H1 (cell line): ENCODE measurements around the gene CD160. TPM values are rescaled to one million over a fixed set of nuclear protein-coding genes. Genes with fewer than 3 reads are reported as not detected.

Source experiments
- CTCF ChIA-PET: fragments of 300-600 bp; sonication (Branson Sonifier 250); formaldehyde crosslinking; loops from one replicate; lab custom pipeline; 2021; ENCODE audit not compliant: partially characterized antibody; lab: Charles Lee
- POLR2A ChIA-PET: fragments of 300-600 bp; sonication (Branson Sonifier 250); formaldehyde crosslinking; loops from one replicate; lab custom pipeline; 2021; ENCODE audit warnings: inconsistent platforms; ENCODE audit not compliant: partially characterized antibody; lab: Charles Lee
- DNase-seq, 2 experiments: peaks; one replicate each; pipeline versions ENCODE4 v3.0.0 to v3.0.0-alpha.2; 2010 to 2022; ENCODE audit warnings: low spot score in 2 of 2, low read depth in 1 of 2, mixed read lengths in 1 of 2
- FAIRE-seq: peaks from 2 replicates; lab custom pipeline; 2011; peaks lifted over from hg19 to GRCh38; lab: Jason Lieb, UNC
- H2AFZ ChIP-seq: 2 replicates; pipeline ENCODE4 v1.8.1; 2012; ENCODE audit warnings: low read length, inconsistent platforms
- H2AK5ac ChIP-seq: 2 replicates; pipeline ENCODE4 v1.6.1; 2013; ENCODE audit warnings: low read depth, low read length
- H2BK120ac ChIP-seq: replicated peaks from 2 replicates; pipeline ENCODE3; 2013; ENCODE audit warnings: low read depth, low read length, inconsistent platforms
- H2BK12ac ChIP-seq: 2 replicates; pipeline ENCODE4 v1.6.1; 2013; ENCODE audit warnings: low read depth, low read length
- H2BK15ac ChIP-seq: 2 replicates; pipeline ENCODE4 v1.6.1; 2013; ENCODE audit warnings: low read length
- H2BK20ac ChIP-seq: 2 replicates; pipeline ENCODE4 v1.6.1; 2013; ENCODE audit warnings: low read length
- H2BK5ac ChIP-seq: 2 replicates; pipeline ENCODE4 v1.6.1; 2013; ENCODE audit warnings: low read depth, low read length
- H3K14ac ChIP-seq: 2 replicates; pipeline ENCODE4 v1.6.1; 2013; ENCODE audit warnings: inconsistent platforms; ENCODE audit not compliant: insufficient read length
- H3K18ac ChIP-seq: 2 replicates; pipeline ENCODE4 v1.6.1; 2013; ENCODE audit warnings: low read length; ENCODE audit errors: extremely low read depth
- H3K23ac ChIP-seq: 2 replicates; pipeline ENCODE4 v1.6.1; 2013; ENCODE audit warnings: inconsistent platforms; ENCODE audit not compliant: insufficient read length
- H3K23me2 ChIP-seq: 2 replicates; pipeline ENCODE4 v1.6.1; 2013; ENCODE audit warnings: low read depth, low read length
- H3K27ac ChIP-seq: 2 replicates; pipeline ENCODE4 v1.6.1; 2011; ENCODE audit warnings: low read depth, low read length, inconsistent platforms
- H3K27me3 ChIP-seq, 4 experiments: replicated peaks in 1 of 4; 1 replicate in 1 of 4; 2 replicates in 3 of 4; pipeline versions ENCODE4 v1.6.1 to v1.8.1; 2011 to 2013; ENCODE audit warnings: low read length in 3 of 4, mild to moderate bottlenecking in 3 of 4, inconsistent platforms in 2 of 4, mixed read lengths in 2 of 4, moderate library complexity in 1 of 4; ENCODE audit not compliant: control insufficient read depth in 3 of 4, insufficient read depth in 3 of 4; ENCODE audit errors: extremely low read depth in 1 of 4
- H3K36me3 ChIP-seq, 4 experiments: 2 replicates each; pipeline versions ENCODE4 v1.6.1 to v1.8.1; 2011 to 2013; ENCODE audit warnings: mild to moderate bottlenecking in 4 of 4, low read length in 3 of 4, moderate library complexity in 2 of 4, control low read depth in 1 of 4, inconsistent platforms in 1 of 4; ENCODE audit not compliant: insufficient read depth in 4 of 4, control insufficient read depth in 2 of 4
- H3K4ac ChIP-seq: replicated peaks from 2 replicates; pipeline ENCODE3; 2013; ENCODE audit warnings: low read length, low read depth, mixed read lengths, inconsistent platforms; ENCODE audit not compliant: insufficient read length
- H3K4me1 ChIP-seq, 4 experiments: replicated peaks in 1 of 4; 1 replicate in 1 of 4; 2 replicates in 3 of 4; pipeline versions ENCODE4 v1.6.1 to v1.8.1; 2011 to 2013; ENCODE audit warnings: low read length in 3 of 4, inconsistent platforms in 2 of 4, mixed read lengths in 1 of 4; ENCODE audit not compliant: insufficient read depth in 4 of 4, control insufficient read depth in 3 of 4
- H3K4me2 ChIP-seq, 2 experiments: 2 replicates each; pipeline versions ENCODE4 v1.6.1 to v1.8.1; 2011 to 2013; ENCODE audit warnings: low read depth in 2 of 2, low read length in 2 of 2, control low read depth in 1 of 2, inconsistent platforms in 1 of 2, mild to moderate bottlenecking in 1 of 2; ENCODE audit not compliant: insufficient read depth in 1 of 2
- H3K4me3 ChIP-seq, 4 experiments: fragments of 200-600, 300-600 bp in 1 of 4; sonication (generic), shearing (Covaris generic), sonication (Bioruptor Twin) in 1 of 4; 2 replicates each; pipeline versions ENCODE4 v1.5.1 to v1.8.1; 2011 to 2016; ENCODE audit warnings: low read length in 4 of 4, low read depth in 3 of 4, control low read depth in 2 of 4, inconsistent platforms in 2 of 4, mild to moderate bottlenecking in 2 of 4, mixed read lengths in 1 of 4, moderate library complexity in 1 of 4; ENCODE audit not compliant: insufficient read depth in 2 of 4; ENCODE audit errors: extremely low read depth in 1 of 4
- H3K56ac ChIP-seq: replicated peaks from 2 replicates; pipeline ENCODE3; 2013; ENCODE audit warnings: low read depth, mild to moderate bottlenecking, mixed read lengths, low read length, inconsistent platforms; ENCODE audit not compliant: insufficient read length
- H3K79me1 ChIP-seq: 2 replicates; pipeline ENCODE4 v1.6.1; 2013; ENCODE audit warnings: low read depth, low read length, control low read depth
- H3K79me2 ChIP-seq, 2 experiments: 2 replicates each; pipeline versions ENCODE4 v1.6.1 to v1.8.1; 2012 to 2013; ENCODE audit warnings: low read length in 2 of 2, mild to moderate bottlenecking in 2 of 2, inconsistent platforms in 1 of 2; ENCODE audit not compliant: insufficient read depth in 2 of 2, control insufficient read depth in 1 of 2
- H3K9ac ChIP-seq, 4 experiments: replicated peaks in 1 of 4; 1 replicate in 1 of 4; 2 replicates in 3 of 4; pipeline versions ENCODE4 v1.6.1 to v1.8.1; 2011 to 2013; ENCODE audit warnings: low read depth in 3 of 4, low read length in 3 of 4, control low read depth in 2 of 4, mild to moderate bottlenecking in 2 of 4, moderate library complexity in 2 of 4, inconsistent platforms in 1 of 4; ENCODE audit errors: extremely low read depth in 1 of 4
- H3K9me3 ChIP-seq, 2 experiments: 2 replicates each; pipeline versions ENCODE4 v1.6.1 to v1.8.1; 2012 to 2013; ENCODE audit warnings: mild to moderate bottlenecking in 2 of 2, moderate library complexity in 2 of 2, control low read depth in 1 of 2, inconsistent platforms in 1 of 2, low read depth in 1 of 2, low read length in 1 of 2, mixed read lengths in 1 of 2; ENCODE audit not compliant: insufficient read depth in 2 of 2
- H4K20me1 ChIP-seq, 2 experiments: replicated peaks in 1 of 2; 2 replicates each; pipeline versions ENCODE3 to v1.8.1; 2011 to 2013; ENCODE audit warnings: inconsistent platforms in 2 of 2, low read length in 2 of 2, mild to moderate bottlenecking in 1 of 2; ENCODE audit not compliant: insufficient read depth in 2 of 2, control insufficient read depth in 1 of 2
- H4K5ac ChIP-seq: 2 replicates; pipeline ENCODE4 v1.6.1; 2013; ENCODE audit warnings: low read length, low read depth, mixed read lengths, inconsistent platforms; ENCODE audit not compliant: insufficient read length
- H4K8ac ChIP-seq: 2 replicates; pipeline ENCODE4 v1.8.0; 2013; ENCODE audit warnings: mild to moderate bottlenecking, moderate library complexity, low read length, inconsistent platforms; ENCODE audit not compliant: insufficient read depth; ENCODE audit errors: extremely low read depth
- H4K91ac ChIP-seq: replicated peaks from 2 replicates; pipeline ENCODE3; 2013; ENCODE audit warnings: low read length, mixed read lengths, inconsistent platforms; ENCODE audit not compliant: insufficient read length
- POLR2AphosphoS5 ChIP-seq: IDR thresholded peaks from 2 replicates; pipeline ENCODE4 v1.6.1; 2011; ENCODE audit warnings: low read depth, low read length
- TAF7 ChIP-seq: optimal IDR thresholded peaks from 2 replicates; pipeline ENCODE3; 2011; ENCODE audit warnings: low read depth, mild to moderate bottlenecking, inconsistent platforms, low read length, moderate library complexity, borderline replicate concordance
- WGBS, 2 experiments: shearing (Covaris generic) in 1 of 2; methylation state at CpG; one replicate each; pipeline versions ENCODE4 v1.1.6 to v1.1.7; 2013 to 2015; ENCODE audit warnings: low lambda C conversion rate in 2 of 2, mixed read lengths in 2 of 2, inconsistent platforms in 1 of 2, low coverage in 1 of 2, missing lambda C conversion rate in 1 of 2; ENCODE audit not compliant: insufficient replicate concordance in 2 of 2, insufficient coverage in 1 of 2, insufficient read length in 1 of 2; ENCODE audit errors: extremely low coverage in 1 of 2, missing lambda C conversion rate in 1 of 2; 5-methylcytosine and 5-hydroxymethylcytosine counted together
- polyA plus RNA-seq, 7 experiments: library from polyadenylated mRNA; depleted of rRNA in 3 of 7; stranded (reverse) in 5 of 7; unstranded in 2 of 7; fragments of >200 nt in 5 of 7; fragments of 200-250 nt in 2 of 7; gene quantifications; 1 replicate in 5 of 7; 2 replicates in 1 of 7; 4 replicates in 1 of 7; pipeline versions ENCODE4 v1.2.1 to v1.2.3, GENCODE V29; 2011 to 2013; ENCODE audit warnings: missing spikeins in 2 of 7, mixed read lengths in 2 of 7
- total RNA-seq: library from RNA; stranded (reverse); fragmentation: NEBNext Ultra II Directional; extraction: Animal tissue kit (Norgen Biotek cat#: 25700); gene quantifications from 2 replicates; pipeline ENCODE4 v1.2.1, GENCODE V29; 2021

The CD160 gene
- total and polyA plus RNA-seq, 2 of the 8 experiments (the other 6 are each of a cell fraction or from before 2014, with no cell fraction given): not detected

DNA sequence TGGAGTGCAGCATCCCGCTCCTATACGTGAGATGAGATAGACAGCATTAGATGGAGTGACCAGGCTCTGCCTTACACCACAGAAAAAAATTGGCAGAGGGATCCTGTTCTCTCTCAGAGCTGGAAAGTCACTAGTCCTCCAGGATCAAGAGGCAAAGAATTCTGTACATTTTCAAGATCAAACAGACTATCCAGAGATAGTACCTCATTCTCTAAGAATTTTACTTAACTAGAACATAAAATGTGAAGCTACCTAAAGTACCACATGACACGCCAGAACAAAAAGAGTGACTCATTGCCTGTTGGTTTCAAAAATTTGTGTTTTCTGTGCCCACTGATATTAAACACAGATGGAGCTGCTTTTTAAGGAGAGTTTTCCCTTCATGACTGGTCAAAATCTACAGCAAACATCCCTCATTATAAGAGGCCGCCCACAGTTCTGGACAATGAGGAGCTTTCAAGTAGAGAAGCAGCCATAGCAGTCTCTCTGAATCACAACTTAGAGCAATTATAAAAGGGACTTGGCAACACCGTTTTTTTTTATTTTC, 32.3 kb downstream of the CD160 start:
- TF ChIP-seq POLR2AphosphoS5 (no peak), TAF7 (no peak)
- TF ChIP-seq, all 59 proteins: peak for 0
- no peaks in the 10 kb centered on the region for H3K9me3 ChIP-seq
- FAIRE-seq (no peak), DNase-seq (no peak)
- no peak overlapping the region for H2AFZ ChIP-seq
- WGBS, 2 experiments: 86% methylated on average over 5 of the region's 5 CpGs; no CpG with 5 or more reads in 1 of the 2 experiments
- no peak overlapping the region for H3K18ac ChIP-seq
- H2BK15ac ChIP-seq: no peak overlapping the region
- no peak overlapping the region for H2BK120ac ChIP-seq
- no peaks in the 10 kb centered on the region; the same call in 1 of the 2 replicates for H3K79me1 ChIP-seq
- no peak overlapping the region for H2BK5ac ChIP-seq
- no peak overlapping the region for H4K5ac ChIP-seq
- H3K4me2 ChIP-seq: no peak overlapping the region
- H3K79me2 ChIP-seq: no peaks in the 10 kb centered on the region
- H2BK12ac ChIP-seq: no peak overlapping the region
- H3K14ac ChIP-seq: no peak overlapping the region
- CTCF ChIA-PET: no interaction called here
- H4K91ac ChIP-seq: no peak overlapping the region
- no peaks in the 10 kb centered on the region for H3K27me3 ChIP-seq
- no peak overlapping the region for H3K56ac ChIP-seq
- peaks cover 3 to 15% (median 7%) of the 10 kb centered on the region in 4 experiments; a peak in 6 of 8 replicates for H3K36me3 ChIP-seq
- H2BK20ac ChIP-seq: no peak overlapping the region
- H3K4me1 ChIP-seq: no peaks in the 10 kb centered on the region
- H3K27ac ChIP-seq: no peak overlapping the region
- H3K4ac ChIP-seq: no peak overlapping the region
- POLR2A ChIA-PET: interaction anchor here (1.0 kb wide), 1 partner anchor 15 kb away, joined by 3 read pairs; no protein-coding TSS in a partner anchor
- no peak overlapping the region for H2AK5ac ChIP-seq
- H3K23me2 ChIP-seq: no peaks in the 10 kb centered on the region
- H3K9ac ChIP-seq: no peak overlapping the region
- no peak overlapping the region for H3K23ac ChIP-seq
- no peak overlapping the region for H3K4me3 ChIP-seq
- H4K8ac ChIP-seq: no peak overlapping the region
- H4K20me1 ChIP-seq: no peaks in the 10 kb centered on the region
